CD14-positive monocyte (primary cell): Measurements from ENCODE around the gene PLCG1. TPM values are rescaled to one million over a fixed set of nuclear protein-coding genes. Genes with fewer than 3 reads are reported as not detected.

Source experiments
- DNase-seq, 3 donors: peaks; one replicate each; pipeline ENCODE4 v3.0.0-alpha.2; 2011 to 2022
- H2AFZ ChIP-seq: 2 replicates; pipeline ENCODE4 v1.6.0; 2012; ENCODE audit warnings: mild to moderate bottlenecking, low read depth, low read length, inconsistent platforms; ENCODE audit not compliant: insufficient read depth, poor library complexity, severe bottlenecking
- H3K27ac ChIP-seq, 2 donors: 1 replicate in 1 of 2; 2 replicates in 1 of 2; pipeline ENCODE4 v1.5.1; 2012 to 2013; ENCODE audit warnings: low read length in 2 of 2, control low read depth in 1 of 2, inconsistent platforms in 1 of 2, low read depth in 1 of 2, mild to moderate bottlenecking in 1 of 2
- H3K27me3 ChIP-seq, 2 donors: one replicate each; pipeline versions ENCODE4 v1.6.0 to v1.6.1; 2011 to 2013; ENCODE audit warnings: low read length in 2 of 2; ENCODE audit not compliant: control insufficient read depth in 2 of 2, insufficient read depth in 2 of 2
- H3K36me3 ChIP-seq, 2 donors: replicated peaks in 1 of 2; 1 replicate in 1 of 2; 2 replicates in 1 of 2; pipeline versions ENCODE4 v1.5.1 to v1.6.1; 2012 to 2013; ENCODE audit warnings: low read length in 2 of 2, control low read depth in 1 of 2, inconsistent platforms in 1 of 2, mild to moderate bottlenecking in 1 of 2; ENCODE audit not compliant: insufficient read depth in 2 of 2, control insufficient read depth in 1 of 2
- H3K4me1 ChIP-seq, 2 donors: 1 replicate in 1 of 2; 2 replicates in 1 of 2; pipeline versions ENCODE4 v1.5.1 to v1.6.1; 2012 to 2013; ENCODE audit warnings: low read length in 2 of 2, control low read depth in 1 of 2, inconsistent platforms in 1 of 2, mild to moderate bottlenecking in 1 of 2, moderate library complexity in 1 of 2; ENCODE audit not compliant: insufficient read depth in 2 of 2, control insufficient read depth in 1 of 2
- H3K4me2 ChIP-seq: replicated peaks from 2 replicates; pipeline ENCODE3; 2012; ENCODE audit warnings: low read length, moderate library complexity, mild to moderate bottlenecking; ENCODE audit not compliant: poor library complexity, severe bottlenecking; ENCODE audit errors: extremely low read depth
- H3K4me3 ChIP-seq, 3 experiments: fragments of 200-600 bp in 1 of 3; sonication (generic) in 1 of 3; replicated peaks in 1 of 3; 1 replicate in 2 of 3; 2 replicates in 1 of 3; pipeline ENCODE4 v1.5.1; 2011 to 2013; ENCODE audit warnings: low read length in 3 of 3, mild to moderate bottlenecking in 3 of 3, control low read depth in 2 of 3, low read depth in 2 of 3, inconsistent platforms in 1 of 3, moderate library complexity in 1 of 3
- H3K79me2 ChIP-seq: 2 replicates; pipeline ENCODE4 v1.6.0; 2012; ENCODE audit warnings: mild to moderate bottlenecking, control low read depth, inconsistent platforms, low read length, moderate library complexity; ENCODE audit not compliant: insufficient read depth
- H3K9ac ChIP-seq: 2 replicates; pipeline ENCODE4 v1.6.0; 2017; ENCODE audit warnings: low read length, mild to moderate bottlenecking; ENCODE audit not compliant: insufficient read depth, poor library complexity, severe bottlenecking
- H3K9me3 ChIP-seq, 2 donors: replicated peaks in 1 of 2; 1 replicate in 1 of 2; 2 replicates in 1 of 2; pipeline versions ENCODE4 v1.5.1 to v1.6.1; 2012 to 2013; ENCODE audit warnings: low read length in 2 of 2, control low read depth in 1 of 2; ENCODE audit not compliant: control insufficient read depth in 1 of 2, insufficient read depth in 1 of 2
- H4K20me1 ChIP-seq: 2 replicates; pipeline ENCODE4 v1.6.0; 2012; ENCODE audit warnings: mild to moderate bottlenecking, low read length, control low read depth, moderate library complexity; ENCODE audit not compliant: insufficient read depth
- H3K27ac Mint-ChIP-seq, 7 donors: one replicate each; pipeline ENCODE4 v1.8.0; 2020; ENCODE audit warnings: mild to moderate bottlenecking in 7 of 7, mixed read lengths in 7 of 7, moderate library complexity in 6 of 7, inconsistent platforms in 2 of 7
- H3K27me3 Mint-ChIP-seq, 3 donors: one replicate each; pipeline ENCODE4 v1.8.0; 2021 to 2022; ENCODE audit warnings: low read depth in 3 of 3, mild to moderate bottlenecking in 3 of 3, mixed read lengths in 3 of 3, moderate library complexity in 3 of 3, inconsistent platforms in 1 of 3
- H3K36me3 Mint-ChIP-seq, 2 donors: one replicate each; pipeline ENCODE4 v1.8.0; 2020; ENCODE audit warnings: mixed read lengths in 2 of 2, inconsistent platforms in 1 of 2, mild to moderate bottlenecking in 1 of 2
- H3K4me1 Mint-ChIP-seq: one replicate; pipeline ENCODE4 v1.8.0; 2020; ENCODE audit warnings: mild to moderate bottlenecking, mixed read lengths
- H3K4me3 Mint-ChIP-seq, 2 donors: one replicate each; pipeline ENCODE4 v1.8.0; 2020; ENCODE audit warnings: mild to moderate bottlenecking in 2 of 2, mixed read lengths in 2 of 2, moderate library complexity in 1 of 2
- H3K9me3 Mint-ChIP-seq, 7 donors: one replicate each; pipeline ENCODE4 v1.8.0; 2020 to 2022; ENCODE audit warnings: mixed read lengths in 7 of 7, mild to moderate bottlenecking in 6 of 7, moderate library complexity in 6 of 7, inconsistent platforms in 2 of 7
- WGBS: methylation state at CpG from one replicate; pipeline ENCODE4 v1.1.5; 2013; ENCODE audit warnings: missing lambda C conversion rate; ENCODE audit not compliant: insufficient coverage; 5-methylcytosine and 5-hydroxymethylcytosine counted together
- intact Hi-C, 2 donors: fragments of 100-400 bp; cut with micrococcal nuclease; formaldehyde crosslinking; loops; one replicate each; pipeline versions ENCODE4 v1.15.0 to v1.15.1; 2023
- polyA plus RNA-seq, 3 donors: library from polyadenylated mRNA; depleted of rRNA in 1 of 3; unstranded in 2 of 3; stranded (reverse) in 1 of 3; fragments of 300-500 nt in 2 of 3; fragments of >200 nt in 1 of 3; fragmentation: Illumina TruSeq in 2 of 3; gene quantifications; 1 replicate in 2 of 3; 2 replicates in 1 of 3; pipeline ENCODE4 v1.2.3, GENCODE V29; 2012 to 2021
- small RNA-seq: library from RNA; depleted of rRNA; stranded (forward); fragments of <200 nt; gene quantifications from one replicate; pipeline ENCODE3, GENCODE V24; 2012; ENCODE audit warnings: low read depth; ENCODE audit not compliant: insufficient read length
- TF ChIP-seq, protein P1 (sequence below): fragments of 200-600 bp; IDR thresholded peaks from one replicate; pipeline ENCODE4 v1.8.0; 2022; ENCODE audit warnings: antibody characterized with exemption, mild to moderate bottlenecking

The PLCG1 gene
- polyA plus RNA-seq, 3 donors: 0.33 to 3.8 (median 1.0) TPM

DNA sequence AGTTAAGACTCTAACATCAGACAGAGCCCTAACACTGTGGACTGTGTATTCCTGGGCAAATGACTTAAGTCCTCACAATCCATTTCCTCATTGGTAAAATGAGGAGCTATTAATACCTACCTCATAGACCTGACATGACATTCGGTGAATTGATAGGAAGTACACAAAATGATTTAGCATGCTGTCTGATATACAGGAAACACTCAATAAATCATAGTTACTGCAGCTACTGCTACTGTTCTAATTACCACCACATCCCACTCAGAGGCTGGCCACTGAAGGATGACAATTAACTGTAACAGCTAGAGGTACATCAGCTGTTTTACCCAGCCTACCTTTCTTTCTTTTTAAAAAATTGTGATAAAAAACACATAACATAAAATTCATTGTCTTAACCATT, 87.7 kb downstream of the PLCG1 start:
- no peaks in the 10 kb centered on the region for H3K4me1 ChIP-seq
- intact Hi-C loops: loop anchor here in 1 of 2 donors (10.0 kb wide), 1 partner anchor 50 kb away; no protein-coding TSS in a partner anchor
- no peaks in the 10 kb centered on the region for H3K36me3 ChIP-seq
- no CpG with 5 or more reads among the region's 1 CpG for WGBS
- H3K9me3 Mint-ChIP-seq: no peaks in the 10 kb centered on the region
- no peaks in the 10 kb centered on the region for H4K20me1 ChIP-seq
- H3K27ac ChIP-seq: no peak overlapping the region
- H2AFZ ChIP-seq: no peak overlapping the region
- peaks cover 0 to under 1% of the 10 kb centered on the region in 2 donors for H3K36me3 Mint-ChIP-seq
- no peak overlapping the region for H3K9ac ChIP-seq
- H3K79me2 ChIP-seq: no peaks in the 10 kb centered on the region
- no peak overlapping the region for H3K4me3 Mint-ChIP-seq
- no peaks in the 10 kb centered on the region for H3K4me1 Mint-ChIP-seq
- H3K9me3 ChIP-seq: no peaks in the 10 kb centered on the region
- H3K27ac Mint-ChIP-seq: no peak overlapping the region
- TF ChIP-seq, protein P1, sequence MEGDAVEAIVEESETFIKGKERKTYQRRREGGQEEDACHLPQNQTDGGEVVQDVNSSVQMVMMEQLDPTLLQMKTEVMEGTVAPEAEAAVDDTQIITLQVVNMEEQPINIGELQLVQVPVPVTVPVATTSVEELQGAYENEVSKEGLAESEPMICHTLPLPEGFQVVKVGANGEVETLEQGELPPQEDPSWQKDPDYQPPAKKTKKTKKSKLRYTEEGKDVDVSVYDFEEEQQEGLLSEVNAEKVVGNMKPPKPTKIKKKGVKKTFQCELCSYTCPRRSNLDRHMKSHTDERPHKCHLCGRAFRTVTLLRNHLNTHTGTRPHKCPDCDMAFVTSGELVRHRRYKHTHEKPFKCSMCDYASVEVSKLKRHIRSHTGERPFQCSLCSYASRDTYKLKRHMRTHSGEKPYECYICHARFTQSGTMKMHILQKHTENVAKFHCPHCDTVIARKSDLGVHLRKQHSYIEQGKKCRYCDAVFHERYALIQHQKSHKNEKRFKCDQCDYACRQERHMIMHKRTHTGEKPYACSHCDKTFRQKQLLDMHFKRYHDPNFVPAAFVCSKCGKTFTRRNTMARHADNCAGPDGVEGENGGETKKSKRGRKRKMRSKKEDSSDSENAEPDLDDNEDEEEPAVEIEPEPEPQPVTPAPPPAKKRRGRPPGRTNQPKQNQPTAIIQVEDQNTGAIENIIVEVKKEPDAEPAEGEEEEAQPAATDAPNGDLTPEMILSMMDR: no peak
- no peak for DNase-seq
- peaks cover 1 to 3% (median 1%) of the 10 kb centered on the region in 3 donors for H3K27me3 Mint-ChIP-seq
- H3K27me3 ChIP-seq: no peaks in the 10 kb centered on the region
- no peak overlapping the region for H3K4me3 ChIP-seq
- no peak overlapping the region for H3K4me2 ChIP-seq

DNA sequence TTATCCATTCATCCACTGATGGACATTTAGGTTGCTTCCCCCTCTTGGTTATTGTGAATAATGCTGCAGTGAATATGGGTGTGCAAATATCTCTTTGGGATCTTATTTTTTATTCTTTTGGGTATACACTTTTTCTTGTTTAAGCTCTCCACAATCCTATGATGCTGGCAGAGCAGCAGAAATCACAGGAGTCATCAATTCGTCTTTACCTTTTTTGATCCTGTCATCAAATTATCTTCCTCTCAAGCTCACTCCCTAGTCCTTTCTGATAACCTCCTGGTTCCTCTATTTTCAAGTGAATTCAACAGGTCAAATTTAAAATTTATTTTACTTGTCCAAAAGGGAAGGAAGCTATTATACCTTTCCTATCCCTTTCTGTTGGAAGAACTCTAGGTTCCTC, 89.1 kb downstream of the PLCG1 start:
- 100% methylated on average over 1 of the region's 1 CpG for WGBS
- Histone ChIP-seq H3K9me3 (no peaks in the 10 kb centered on the region), H3K4me1 (no peaks in the 10 kb centered on the region), H3K79me2 (no peaks in the 10 kb centered on the region), H2AFZ (no peak overlapping the region), H4K20me1 (no peaks in the 10 kb centered on the region), H3K4me3 (no peak overlapping the region), H3K4me2 (no peak overlapping the region), H3K9ac (no peak overlapping the region), H3K27me3 (no peaks in the 10 kb centered on the region), H3K27ac (no peak overlapping the region), H3K36me3 (no peaks in the 10 kb centered on the region)
- H3K9me3 Mint-ChIP-seq: no peaks in the 10 kb centered on the region
- no peaks in the 10 kb centered on the region for H3K4me1 Mint-ChIP-seq
- no peak overlapping the region for H3K27ac Mint-ChIP-seq
- H3K4me3 Mint-ChIP-seq: no peak overlapping the region
- peaks cover 1% of the 10 kb centered on the region in 3 donors for H3K27me3 Mint-ChIP-seq
- TF ChIP-seq, protein P1: no peak
- intact Hi-C loops: loop anchor here in 1 of 2 donors (10.0 kb wide), 1 partner anchor 52 kb away; no protein-coding TSS in a partner anchor
- peaks cover 4 to 5% of the 10 kb centered on the region in 2 donors for H3K36me3 Mint-ChIP-seq
- no peak for DNase-seq

Small RNAs within 50 kb of the gene (small RNA-seq; reads per million reads assigned to genes)
- gene AL022394.1: not detected
- gene MIR6871: not detected

Other genes with a start within 250 kb of the PLCG1 start
- gene TOP1, start 108.7 kb upstream of the PLCG1 start, polyA plus RNA-seq: 10 to 100 TPM in 2 of 3 donors, 1 to 10 TPM in 1; 6.9 to 11.5 (median 11.5) TPM
- 1 to 10 TPM in 2 of 3 donors, under 1 TPM in 1; 0.58 to 3.2 (median 1.1) TPM for gene ZHX3, start 180.2 kb downstream of the PLCG1 start, polyA plus RNA-seq
- under 1 TPM in 1 of 3 donors, not detected in 2; 0.01 TPM for gene LPIN3, start 203.3 kb downstream of the PLCG1 start, polyA plus RNA-seq
- gene EMILIN3, start 229.3 kb downstream of the PLCG1 start, polyA plus RNA-seq: not detected